ENCODE results near the gene MMP28. TPM values are rescaled to one million over a fixed set of nuclear protein-coding genes. Genes with fewer than 3 reads are reported as not detected.

The MMP28 gene
- total RNA-seq, 2 donors from 2014 or later: 12.8 to 146 TPM

DNA sequence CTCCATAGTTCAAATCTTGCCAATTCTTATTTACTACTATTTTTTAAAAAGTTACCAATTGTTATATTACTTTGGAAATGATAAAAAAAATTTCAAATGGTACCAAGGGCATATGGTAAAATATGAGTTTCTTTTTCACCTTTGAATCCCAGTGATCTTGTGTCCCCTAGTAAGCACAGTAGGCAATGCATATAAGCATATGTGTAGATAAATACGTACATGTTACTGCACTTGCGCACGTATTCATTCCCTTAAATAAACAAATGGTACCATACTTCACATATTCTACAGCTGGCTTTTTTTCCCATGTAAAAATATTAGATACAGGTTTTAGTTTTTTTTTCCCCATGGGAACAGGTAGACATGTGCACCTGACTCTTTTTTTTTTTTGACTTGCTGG lies 45.7 kb upstream of the MMP28 start:
- Histone ChIP-seq H3K27me3 (replicated peaks; ENCODE audit: insufficient read depth) (no peaks in the 10 kb centered on the region), H3K4me3 (no peak overlapping the region), H3K36me3 (peaks cover 12 to 23% of the 10 kb centered on the region in 2 donors), H3K9me3 (no peaks in the 10 kb centered on the region), H3K27ac (no peak overlapping the region), H3K4me1 (replicated peaks) (no peaks in the 10 kb centered on the region)
- no peak for DNase-seq (ENCODE audit: low spot score)
- 94% methylated on average over 3 of the region's 3 CpGs for WGBS
- TF ChIP-seq, protein P1, sequence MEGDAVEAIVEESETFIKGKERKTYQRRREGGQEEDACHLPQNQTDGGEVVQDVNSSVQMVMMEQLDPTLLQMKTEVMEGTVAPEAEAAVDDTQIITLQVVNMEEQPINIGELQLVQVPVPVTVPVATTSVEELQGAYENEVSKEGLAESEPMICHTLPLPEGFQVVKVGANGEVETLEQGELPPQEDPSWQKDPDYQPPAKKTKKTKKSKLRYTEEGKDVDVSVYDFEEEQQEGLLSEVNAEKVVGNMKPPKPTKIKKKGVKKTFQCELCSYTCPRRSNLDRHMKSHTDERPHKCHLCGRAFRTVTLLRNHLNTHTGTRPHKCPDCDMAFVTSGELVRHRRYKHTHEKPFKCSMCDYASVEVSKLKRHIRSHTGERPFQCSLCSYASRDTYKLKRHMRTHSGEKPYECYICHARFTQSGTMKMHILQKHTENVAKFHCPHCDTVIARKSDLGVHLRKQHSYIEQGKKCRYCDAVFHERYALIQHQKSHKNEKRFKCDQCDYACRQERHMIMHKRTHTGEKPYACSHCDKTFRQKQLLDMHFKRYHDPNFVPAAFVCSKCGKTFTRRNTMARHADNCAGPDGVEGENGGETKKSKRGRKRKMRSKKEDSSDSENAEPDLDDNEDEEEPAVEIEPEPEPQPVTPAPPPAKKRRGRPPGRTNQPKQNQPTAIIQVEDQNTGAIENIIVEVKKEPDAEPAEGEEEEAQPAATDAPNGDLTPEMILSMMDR (IDR thresholded peaks at IDR 0.05): no peak
- TF ChIP-seq POLR2AphosphoS5 (IDR thresholded peaks at IDR 0.05) (no peak), POLR2A (IDR thresholded peaks at IDR 0.05) (no peak)
- intact Hi-C loops (cut with DNase I): no loop called here

DNA sequence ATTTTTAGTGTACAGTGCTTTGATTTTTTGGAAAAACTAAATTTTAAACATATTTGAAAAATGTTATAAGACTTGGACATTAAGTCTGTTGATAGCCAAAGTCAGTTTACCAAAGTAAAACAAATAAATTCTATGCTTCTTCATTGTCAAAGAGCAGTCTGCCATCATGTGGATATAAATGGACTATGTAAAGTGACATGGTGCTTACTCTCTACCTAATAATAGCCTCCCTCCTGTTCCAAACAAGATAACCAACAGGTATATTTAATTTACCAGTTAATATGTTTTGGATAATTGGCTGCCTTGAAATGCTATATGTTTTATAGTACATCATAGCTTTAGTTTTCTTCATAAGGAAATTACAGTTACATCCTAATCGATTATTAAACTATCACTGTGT lies 29.8 kb upstream of the MMP28 start:
- intact Hi-C loops (cut with DNase I): no loop called here
- WGBS: 100% methylated on average over 1 of the region's 1 CpG
- Histone ChIP-seq H3K4me3 (no peak overlapping the region), H3K36me3 (peaks cover 4 to 7% of the 10 kb centered on the region in 2 donors), H3K9me3 (no peaks in the 10 kb centered on the region), H3K27me3 (replicated peaks; ENCODE audit: insufficient read depth) (no peaks in the 10 kb centered on the region), H3K4me1 (replicated peaks) (no peaks in the 10 kb centered on the region), H3K27ac (no peak overlapping the region)
- no peak for DNase-seq (ENCODE audit: low spot score)
- TF ChIP-seq POLR2AphosphoS5 (IDR thresholded peaks at IDR 0.05) (no peak), POLR2A (IDR thresholded peaks at IDR 0.05) (no peak)
- TF ChIP-seq, protein P1 (IDR thresholded peaks at IDR 0.05): no peak

DNA sequence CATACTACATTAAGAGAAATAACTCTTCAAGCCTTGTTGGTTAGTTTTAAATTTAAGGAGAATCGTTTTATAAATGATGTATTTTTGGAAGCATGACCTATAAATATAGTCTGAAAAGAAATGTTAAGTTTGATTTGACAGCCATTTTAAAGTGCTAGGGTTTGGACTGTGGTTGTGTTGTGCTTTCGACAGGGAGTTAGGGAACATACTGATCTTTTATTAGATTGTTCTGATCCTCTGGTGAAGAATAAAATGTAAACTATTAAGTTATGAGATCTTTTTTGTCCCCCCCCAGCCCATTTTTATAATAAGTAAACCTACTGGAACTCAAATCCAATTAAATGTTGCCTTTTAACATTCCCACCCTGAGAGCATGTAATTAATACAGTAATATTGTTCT lies 25.9 kb upstream of the MMP28 start:
- H3K36me3 ChIP-seq: peaks cover 4 to 7% of the 10 kb centered on the region in 2 donors
- TF ChIP-seq, protein P1 (IDR thresholded peaks at IDR 0.05): no peak
- TF ChIP-seq POLR2AphosphoS5 (IDR thresholded peaks at IDR 0.05): peak; percentile 50
- H3K4me3 ChIP-seq: no peak overlapping the region
- peaks cover 3% of the 10 kb centered on the region for H3K4me1 ChIP-seq (replicated peaks)
- H3K9me3 ChIP-seq: no peaks in the 10 kb centered on the region
- intact Hi-C loops (cut with DNase I): no loop called here
- WGBS: 42% methylated on average over 2 of the region's 2 CpGs
- DNase-seq (ENCODE audit: low spot score): no peak
- no peaks in the 10 kb centered on the region for H3K27me3 ChIP-seq (replicated peaks; ENCODE audit: insufficient read depth)
- peak overlapping the region in 1 of 2 donors; percentile 60 for H3K27ac ChIP-seq

DNA sequence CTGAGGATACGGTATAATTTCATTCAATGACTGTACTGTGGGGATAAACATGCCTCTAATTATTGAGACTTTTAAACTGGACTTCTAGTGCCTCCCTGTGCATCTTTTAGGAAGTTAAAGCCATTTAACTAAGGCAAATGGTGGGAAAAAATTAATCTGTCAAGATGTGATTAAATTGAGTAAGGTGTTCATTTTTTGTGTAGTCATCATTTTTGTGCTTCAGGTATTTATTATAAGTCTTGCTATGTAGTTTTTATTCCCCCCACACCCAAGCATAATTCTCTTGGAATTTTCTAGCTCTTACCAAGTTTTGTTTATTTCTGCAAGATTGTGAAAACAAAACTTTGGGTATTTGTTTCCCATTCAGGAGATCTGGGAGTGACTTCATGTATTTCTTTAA lies 24.0 kb upstream of the MMP28 start:
- Histone ChIP-seq H3K4me3 (no peak overlapping the region), H3K27ac (peak overlapping the region in 1 of 2 donors; percentile 60), H3K36me3 (peaks cover 4 to 7% of the 10 kb centered on the region in 2 donors), H3K9me3 (no peaks in the 10 kb centered on the region), H3K4me1 (replicated peaks) (peaks cover 5% of the 10 kb centered on the region), H3K27me3 (replicated peaks; ENCODE audit: insufficient read depth) (no peaks in the 10 kb centered on the region)
- no peak for DNase-seq (ENCODE audit: low spot score)
- 39% methylated on average over 1 of the region's 1 CpG for WGBS
- intact Hi-C loops (cut with DNase I): no loop called here
- TF ChIP-seq, protein P1 (IDR thresholded peaks at IDR 0.05): no peak
- no peak for TF ChIP-seq POLR2AphosphoS5 (IDR thresholded peaks at IDR 0.05)
- no peak for TF ChIP-seq POLR2A (IDR thresholded peaks at IDR 0.05)

DNA sequence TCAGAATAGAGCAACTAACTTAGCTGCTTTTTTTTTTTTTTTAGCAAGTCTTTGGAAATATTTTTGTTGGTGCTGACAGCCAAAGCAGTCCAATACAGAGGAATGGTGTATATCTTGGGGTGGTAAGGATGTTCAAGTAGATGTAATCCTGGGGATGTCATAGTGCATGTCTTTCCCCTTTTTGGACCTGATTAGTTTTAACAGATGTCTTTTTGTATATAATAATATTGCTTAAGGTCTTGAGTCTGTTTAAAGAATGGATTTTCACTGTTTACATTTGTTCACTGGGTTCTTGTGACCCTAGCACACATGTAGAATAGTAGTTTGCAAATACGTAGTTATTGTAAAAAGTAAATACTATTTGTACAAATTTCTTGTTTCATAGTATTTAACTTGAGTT lies 21.8 kb upstream of the MMP28 start:
- Histone ChIP-seq H3K27me3 (replicated peaks; ENCODE audit: insufficient read depth) (no peaks in the 10 kb centered on the region), H3K4me1 (replicated peaks) (peaks cover 8% of the 10 kb centered on the region), H3K36me3 (no peaks in the 10 kb centered on the region), H3K9me3 (no peaks in the 10 kb centered on the region), H3K4me3 (no peak overlapping the region), H3K27ac (no peak overlapping the region)
- TF ChIP-seq, protein P1 (IDR thresholded peaks at IDR 0.05): no peak
- TF ChIP-seq POLR2A (IDR thresholded peaks at IDR 0.05) (no peak), POLR2AphosphoS5 (IDR thresholded peaks at IDR 0.05) (no peak)
- 48% methylated on average over 1 of the region's 1 CpG for WGBS
- DNase-seq (ENCODE audit: low spot score): no peak
- intact Hi-C loops (cut with DNase I): no loop called here
